H1 (cell line): ENCODE results near the gene DKKL1. TPM values are rescaled to one million over a fixed set of nuclear protein-coding genes. Genes with fewer than 3 reads are reported as not detected.

ENCODE experiments used
- HDAC2 ChIP-seq, 2 experiments: fragments of 300-600 bp in 1 of 2; sonication (generic) in 1 of 2; IDR thresholded peaks; 2 replicates each; pipeline ENCODE4 v1.6.1; 2011 to 2012; ENCODE audit warnings: low read depth in 2 of 2, low read length in 2 of 2, mild to moderate bottlenecking in 2 of 2, moderate library complexity in 2 of 2, borderline replicate concordance in 1 of 2, inconsistent platforms in 1 of 2
- HDAC6 ChIP-seq: IDR thresholded peaks from one replicate; pipeline ENCODE4 v1.7.1; 2012; ENCODE audit warnings: low read depth, mild to moderate bottlenecking, inconsistent platforms, low read length, moderate library complexity
- NANOG ChIP-seq: IDR thresholded peaks from 2 replicates; pipeline ENCODE4 v1.6.1; 2011; ENCODE audit warnings: low read length, low read depth, mild to moderate bottlenecking, inconsistent platforms; ENCODE audit not compliant: insufficient read depth, poor library complexity, severe bottlenecking
- RNF2 ChIP-seq: fragments of 200-900, 300-1000 bp; sonication (generic); IDR thresholded peaks from 2 replicates; pipeline ENCODE4 v1.7.1; 2016; ENCODE audit warnings: borderline replicate concordance, low read depth, mild to moderate bottlenecking, antibody characterized with exemption, low read length; ENCODE audit not compliant: poor library complexity, severe bottlenecking; ENCODE audit errors: missing control alignments
- SIX5 ChIP-seq: IDR thresholded peaks from 2 replicates; pipeline ENCODE4 v1.6.1; 2011; ENCODE audit warnings: mild to moderate bottlenecking, low read depth, low read length
- SP4 ChIP-seq: IDR thresholded peaks from 2 replicates; pipeline ENCODE4 v1.6.1; 2012; ENCODE audit warnings: low read length, inconsistent platforms
- TBP ChIP-seq: IDR thresholded peaks from 2 replicates; pipeline ENCODE4 v1.6.1; 2011; ENCODE audit warnings: low read depth, low read length, improper control_type of control experiment
- polyA plus RNA-seq, 7 experiments: library from polyadenylated mRNA; depleted of rRNA in 3 of 7; stranded (reverse) in 5 of 7; unstranded in 2 of 7; fragments of >200 nt in 5 of 7; fragments of 200-250 nt in 2 of 7; gene quantifications; 1 replicate in 5 of 7; 2 replicates in 1 of 7; 4 replicates in 1 of 7; pipeline versions ENCODE4 v1.2.1 to v1.2.3, GENCODE V29; 2011 to 2013; ENCODE audit warnings: missing spikeins in 2 of 7, mixed read lengths in 2 of 7
- total RNA-seq: library from RNA; stranded (reverse); fragmentation: NEBNext Ultra II Directional; extraction: Animal tissue kit (Norgen Biotek cat#: 25700); gene quantifications from 2 replicates; pipeline ENCODE4 v1.2.1, GENCODE V29; 2021
- TF ChIP-seq, protein P1 (sequence below): IDR thresholded peaks from 2 replicates; pipeline ENCODE4 v1.6.1; 2012; ENCODE audit warnings: low read length, inconsistent platforms

Gene DKKL1
- total and polyA plus RNA-seq, 2 of the 8 experiments (the other 6 are each of a cell fraction or from before 2014, with no cell fraction given) = 2.6 to 6.8 TPM

- TF ChIP-seq HDAC2 (IDR thresholded peaks at IDR 0.05; ENCODE audit: borderline replicate concordance in 1 of 2, low read depth in 2 of 2, low read length in 2 of 2) = peak in 1 of 2 experiments; percentile 35; a peak in 1 of 4 replicates
- TF ChIP-seq TBP = 0 out of 2 replicates have a peak, but pooled peaks have one; percentile 27
- peak; percentile 67 for TF ChIP-seq SIX5
- 0 out of 2 replicates have a peak, but pooled peaks have one; percentile 31 for TF ChIP-seq SP4
- TF ChIP-seq, protein P1, sequence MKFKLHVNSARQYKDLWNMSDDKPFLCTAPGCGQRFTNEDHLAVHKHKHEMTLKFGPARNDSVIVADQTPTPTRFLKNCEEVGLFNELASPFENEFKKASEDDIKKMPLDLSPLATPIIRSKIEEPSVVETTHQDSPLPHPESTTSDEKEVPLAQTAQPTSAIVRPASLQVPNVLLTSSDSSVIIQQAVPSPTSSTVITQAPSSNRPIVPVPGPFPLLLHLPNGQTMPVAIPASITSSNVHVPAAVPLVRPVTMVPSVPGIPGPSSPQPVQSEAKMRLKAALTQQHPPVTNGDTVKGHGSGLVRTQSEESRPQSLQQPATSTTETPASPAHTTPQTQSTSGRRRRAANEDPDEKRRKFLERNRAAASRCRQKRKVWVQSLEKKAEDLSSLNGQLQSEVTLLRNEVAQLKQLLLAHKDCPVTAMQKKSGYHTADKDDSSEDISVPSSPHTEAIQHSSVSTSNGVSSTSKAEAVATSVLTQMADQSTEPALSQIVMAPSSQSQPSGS = 0 out of 2 replicates have a peak, but pooled peaks have one; percentile 39
- TF ChIP-seq RNF2 = no peak
- TF ChIP-seq NANOG = peak; percentile 20
- TF ChIP-seq HDAC6 = no peak
These were observed 39.9 kb downstream of the DKKL1 start (continued) for GRCh38 chr19:49403404-49404187.
